IPS-18c (cell line): ENCODE results near the gene GTPBP4.

Experiments used
- H3K4me3 ChIP-seq: 2 replicates; pipeline ENCODE4 v1.7.0; 2013; ENCODE audit warnings: low read depth, mild to moderate bottlenecking, low read length, moderate library complexity; ENCODE audit not compliant: insufficient read depth
- H3K9me3 ChIP-seq: one replicate; pipeline ENCODE4 v1.6.1; 2013; ENCODE audit warnings: mild to moderate bottlenecking, low read length, moderate library complexity; ENCODE audit not compliant: control insufficient read depth, insufficient read depth

GTPBP4 gene

GRCh38 chr10:987870-988666 is at the start of gene GTPBP4:
GTPBP4 (plus strand) TSS chr10:988434; CDS start chr10:988480, 46 bp downstream.
- Histone ChIP-seq H3K9me3 (no peaks in the 10 kb centered on the region), H3K4me3 (peak within 1 kb of the TSS; percentile 96)

- Histone ChIP-seq H3K4me3 (no peak overlapping the region), H3K9me3 (no peaks in the 10 kb centered on the region)
These were observed 49.1 kb upstream of the GTPBP4 start for GRCh38 chr10:938941-939678.

DNA sequence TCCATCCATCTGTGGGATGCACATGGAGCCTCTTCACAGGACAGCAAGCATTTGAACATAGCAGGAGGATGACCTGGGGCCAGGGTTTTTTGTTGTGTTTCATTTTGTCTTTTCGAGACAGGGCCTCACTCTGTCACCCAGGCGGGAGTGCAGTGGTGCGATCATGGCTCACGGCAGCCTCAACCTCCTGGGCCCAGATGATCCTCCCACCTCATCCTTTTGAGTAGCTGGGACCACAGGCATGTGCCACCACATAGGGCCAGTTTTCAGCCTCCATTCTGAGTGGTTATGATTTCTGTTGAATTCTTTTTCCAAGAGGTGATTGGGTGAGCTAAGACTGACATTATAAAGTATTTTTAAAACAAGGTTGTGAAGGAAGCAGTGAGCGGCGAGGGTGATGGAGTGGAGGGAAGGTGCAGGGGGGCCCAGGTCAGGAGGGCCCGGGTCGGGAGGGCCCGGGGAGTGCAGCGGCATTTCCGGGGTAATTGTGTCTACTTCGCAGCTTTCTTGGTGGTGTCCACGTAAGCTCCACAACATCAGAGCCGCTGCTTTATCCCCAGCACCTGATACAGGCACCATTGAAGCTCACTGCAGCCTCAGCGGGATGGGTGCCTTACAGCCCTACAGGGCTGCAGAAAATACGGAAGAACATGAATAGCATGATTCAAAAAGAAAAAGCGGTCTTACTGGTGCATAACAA is 44.8 kb upstream of the GTPBP4 start:
- H3K9me3 ChIP-seq: no peaks in the 10 kb centered on the region
- H3K4me3 ChIP-seq: no peak overlapping the region

- no peak overlapping the region; the same call in 1 of the 2 replicates for H3K4me3 ChIP-seq
- H3K9me3 ChIP-seq: no peaks in the 10 kb centered on the region
These were observed 44.0 kb upstream of the GTPBP4 start for GRCh38 chr10:944034-944831.

DNA sequence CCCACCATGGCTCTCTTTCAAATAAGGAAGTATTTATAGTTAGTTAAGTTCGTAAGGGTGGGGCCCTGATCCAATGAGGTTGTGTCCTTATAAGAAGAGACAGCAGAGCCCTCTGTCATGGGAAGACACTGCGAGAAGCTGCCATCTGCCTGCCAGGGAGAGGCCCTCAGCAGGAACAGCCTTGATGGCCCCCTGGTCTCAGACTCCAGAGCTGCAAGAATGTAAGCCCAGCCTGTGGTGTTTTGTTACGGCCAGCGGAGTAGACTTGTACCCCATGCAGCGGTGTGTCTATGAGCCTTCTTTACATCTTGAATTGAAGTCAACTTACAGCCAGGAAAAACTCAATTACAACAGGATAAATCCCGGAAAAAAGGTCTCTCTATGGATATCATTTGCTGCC is 42.5 kb upstream of the GTPBP4 start:
- Histone ChIP-seq H3K4me3 (no peak overlapping the region), H3K9me3 (no peaks in the 10 kb centered on the region)

DNA sequence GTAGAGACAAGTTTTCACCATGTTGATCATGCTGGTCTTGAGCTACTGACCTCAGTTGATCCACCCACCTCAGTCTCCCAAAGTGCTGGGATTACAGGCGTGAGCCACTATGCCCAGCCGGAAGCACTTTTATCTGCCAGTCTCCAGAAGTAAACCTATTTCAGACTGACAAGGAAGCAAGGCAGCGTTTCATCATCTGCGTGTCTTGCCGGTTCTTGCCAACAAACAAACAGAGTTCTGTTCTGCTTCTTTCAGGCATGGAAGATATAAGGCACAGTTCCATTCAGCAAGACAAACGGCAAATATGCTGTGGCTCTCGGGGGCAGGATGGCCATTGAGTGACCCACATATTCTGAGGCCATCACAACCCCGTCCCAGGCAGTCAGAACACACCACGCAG is 41.2 kb upstream of the GTPBP4 start:
- Histone ChIP-seq H3K9me3 (no peaks in the 10 kb centered on the region), H3K4me3 (no peak overlapping the region)

GRCh38 chr10:947881-948280 is 40.4 kb upstream of the GTPBP4 start:
- no peaks in the 10 kb centered on the region for H3K9me3 ChIP-seq
- H3K4me3 ChIP-seq: no peak overlapping the region

GRCh38 chr10:948347-948746 is 39.9 kb upstream of the GTPBP4 start:
- no peaks in the 10 kb centered on the region for H3K9me3 ChIP-seq
- H3K4me3 ChIP-seq: no peak overlapping the region

DNA sequence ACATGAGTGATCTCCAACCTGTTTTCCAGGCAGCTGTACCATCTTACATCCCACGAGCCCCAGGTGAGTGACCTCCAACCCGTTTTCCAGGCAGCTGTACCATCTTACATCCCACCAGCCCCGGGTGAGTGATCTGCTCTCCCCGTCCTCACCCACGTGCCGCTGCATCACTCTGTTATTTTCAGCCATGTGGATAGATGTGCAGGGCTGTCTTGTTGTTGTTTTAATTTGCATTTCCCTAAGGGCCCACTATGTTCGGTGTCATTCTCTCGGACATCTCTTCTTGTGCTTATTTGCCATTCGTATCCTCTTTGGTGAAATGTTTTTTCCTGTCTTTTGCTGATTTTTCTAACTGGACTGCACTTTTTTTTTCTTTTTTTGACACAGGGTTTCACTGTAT is 38.8 kb upstream of the GTPBP4 start:
- no peaks in the 10 kb centered on the region for H3K9me3 ChIP-seq
- no peak overlapping the region for H3K4me3 ChIP-seq

DNA sequence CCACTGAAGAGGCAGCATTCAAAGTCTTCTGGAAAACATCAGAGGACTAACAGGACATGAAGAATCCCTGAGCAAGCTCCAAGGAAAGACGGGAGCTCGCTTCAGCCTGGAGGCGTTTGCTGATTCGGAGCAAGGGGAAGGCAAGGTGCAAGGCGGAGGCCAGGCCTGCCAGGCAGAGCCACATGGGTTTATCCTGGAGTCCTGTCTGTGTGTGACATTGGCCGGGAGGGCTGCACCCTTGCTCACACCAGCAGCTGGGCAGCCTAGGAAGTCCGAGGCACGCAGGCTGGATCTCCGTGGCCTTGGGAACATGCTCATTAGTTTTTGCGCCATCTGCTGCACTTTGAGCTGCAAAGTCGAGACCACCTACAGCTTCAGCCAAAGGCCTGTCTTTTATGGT is 34.4 kb upstream of the GTPBP4 start:
- Histone ChIP-seq H3K4me3 (no peak overlapping the region), H3K9me3 (no peaks in the 10 kb centered on the region)

DNA sequence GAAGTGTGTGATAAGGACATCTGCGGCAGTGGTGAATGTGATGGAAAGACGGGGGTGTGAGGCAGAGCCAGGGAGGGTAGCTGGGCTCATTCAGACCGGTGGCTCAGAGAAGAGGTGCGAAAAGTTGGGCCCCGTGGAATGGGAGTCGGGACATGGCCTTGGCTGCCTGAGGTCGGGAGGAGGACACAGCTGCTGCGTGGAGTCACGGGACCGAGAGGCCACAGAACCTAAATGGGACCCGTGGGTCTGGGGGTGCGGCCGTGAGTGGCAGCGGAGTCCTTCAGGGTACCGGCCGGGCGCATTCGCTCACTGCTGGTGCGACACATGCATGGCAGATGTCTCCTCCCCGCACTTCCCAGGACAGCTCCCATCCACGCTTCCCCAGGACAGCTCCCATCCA is 33.8 kb upstream of the GTPBP4 start:
- no peak overlapping the region for H3K4me3 ChIP-seq

DNA sequence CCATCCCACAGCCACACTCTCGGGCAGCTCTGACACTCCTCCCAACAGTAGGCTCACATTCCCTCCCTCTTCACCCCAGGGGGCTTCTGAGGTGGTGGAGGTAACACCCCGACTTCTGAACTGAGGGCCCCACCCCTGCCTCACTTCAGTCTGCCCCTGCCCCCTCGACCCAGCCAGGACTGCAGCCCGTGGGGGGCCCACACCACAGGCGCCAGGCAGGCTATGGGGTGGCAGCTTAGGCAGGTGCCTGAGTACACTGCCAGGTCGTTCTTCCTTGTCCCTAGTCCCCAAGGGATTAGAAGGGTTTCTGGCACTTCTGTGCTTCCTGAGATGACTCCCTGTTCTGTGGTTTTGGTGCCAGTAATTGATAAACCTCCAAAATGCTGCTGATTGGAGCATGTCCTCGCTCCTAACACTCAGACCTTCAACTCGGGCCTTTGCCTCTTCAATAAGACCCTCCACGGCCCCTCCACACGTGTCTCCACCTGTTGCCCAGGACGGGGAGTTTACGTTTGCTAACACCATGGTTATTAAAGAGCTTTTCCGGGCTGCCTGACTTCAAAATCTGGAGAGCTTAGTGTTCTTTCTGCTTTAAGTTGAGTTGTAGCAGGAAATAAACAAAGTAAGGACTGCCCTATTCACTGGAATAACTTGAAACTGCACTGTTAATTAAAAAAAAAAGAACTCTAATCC is 33.0 kb upstream of the GTPBP4 start:
- no peaks in the 10 kb centered on the region for H3K9me3 ChIP-seq
- no peak overlapping the region for H3K4me3 ChIP-seq

More for the DNA sequence above, 33.8 kb upstream of the GTPBP4 start:
- H3K9me3 ChIP-seq: no peaks in the 10 kb centered on the region

GRCh38 chr10:955820-956217 is 32.4 kb upstream of the GTPBP4 start:
- Histone ChIP-seq H3K4me3 (no peak overlapping the region), H3K9me3 (no peaks in the 10 kb centered on the region)

DNA sequence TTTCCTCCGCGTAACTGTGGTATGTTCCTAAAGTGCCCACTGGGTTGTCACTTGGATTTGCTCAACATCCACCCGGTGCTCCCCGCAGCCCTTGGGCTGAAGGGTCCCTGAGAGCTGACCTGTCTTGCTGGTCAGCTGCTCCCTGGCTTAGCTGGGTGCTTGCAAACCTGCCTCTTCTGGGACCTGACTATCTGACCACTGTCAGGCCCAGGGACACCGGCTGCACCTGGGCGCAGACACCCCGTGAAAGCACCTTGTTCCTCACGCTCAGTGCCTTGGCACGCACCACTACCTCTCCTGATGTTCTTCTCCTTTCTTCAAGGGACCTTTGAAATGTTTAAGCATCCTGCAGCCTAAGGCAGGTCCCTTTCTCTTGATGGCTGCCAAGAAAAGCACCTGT is 30.1 kb upstream of the GTPBP4 start:
- H3K4me3 ChIP-seq: no peak overlapping the region
- H3K9me3 ChIP-seq: no peaks in the 10 kb centered on the region

DNA sequence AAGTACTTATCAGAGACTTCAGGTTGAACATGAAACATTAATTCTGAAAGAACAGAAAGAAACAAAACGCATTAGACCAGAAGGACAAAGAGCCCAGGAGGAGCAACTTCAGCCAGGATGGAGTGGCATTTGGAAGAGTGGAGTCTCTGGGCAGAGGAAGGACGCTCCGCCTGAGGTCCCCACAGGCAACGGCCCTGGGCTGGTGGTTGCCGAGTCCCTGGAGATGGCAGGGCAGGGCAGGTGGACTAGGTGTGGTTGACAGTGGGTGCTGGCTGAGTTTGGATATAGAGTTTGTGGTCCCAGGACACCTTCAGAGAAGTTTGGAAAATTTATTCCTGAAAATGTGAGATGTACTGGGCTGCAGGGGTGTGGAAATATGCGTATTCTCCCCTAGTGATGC is 29.4 kb upstream of the GTPBP4 start:
- no peak overlapping the region for H3K4me3 ChIP-seq
- no peaks in the 10 kb centered on the region for H3K9me3 ChIP-seq

GRCh38 chr10:962342-962741 is 25.9 kb upstream of the GTPBP4 start:
- Histone ChIP-seq H3K9me3 (no peaks in the 10 kb centered on the region), H3K4me3 (no peak overlapping the region)

GRCh38 chr10:963186-963585 is 25.0 kb upstream of the GTPBP4 start:
- Histone ChIP-seq H3K9me3 (no peaks in the 10 kb centered on the region), H3K4me3 (no peak overlapping the region)
